Measurements from ENCODE around the gene FAM9A.

Gene FAM9A

DNA sequence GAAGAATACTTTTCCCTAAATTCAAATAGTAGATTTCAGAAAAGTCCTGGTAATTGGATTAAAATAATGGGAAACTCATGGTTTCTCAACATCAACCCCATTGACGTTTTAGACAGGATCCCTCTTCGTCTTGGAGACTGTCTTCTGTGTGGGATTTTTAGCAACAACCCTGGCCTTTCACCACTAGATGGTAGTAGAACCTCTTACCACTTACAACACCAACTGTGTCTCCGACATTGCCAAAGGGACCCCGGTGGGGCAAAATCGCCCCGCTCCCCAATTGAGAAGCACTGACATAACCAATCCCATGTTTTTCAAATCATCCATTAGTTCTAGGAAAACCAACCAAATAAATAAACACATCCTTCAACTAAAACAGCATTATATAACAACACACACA is 52.3 kb downstream of the FAM9A start:
- no peak overlapping the region for H3K14ac ChIP-seq (ENCODE audit: low read length in 2 of 2)
- H3K27ac ChIP-seq (ENCODE audit: low read length, poor library complexity, severe bottlenecking) = no peak overlapping the region
- no peaks in the 10 kb centered on the region for H3K36me3 ChIP-seq (ENCODE audit: control insufficient read depth in 1 of 2, insufficient read depth in 2 of 2, low read depth in 1 of 2, low read length in 2 of 2)
- no peak overlapping the region for H2BK120ac ChIP-seq (ENCODE audit: low read depth, low read length)
- H3K4ac ChIP-seq (ENCODE audit: low read depth in 1 of 2, low read length in 2 of 2) = no peak overlapping the region
- no peak overlapping the region for H4K91ac ChIP-seq (ENCODE audit: low read length)
- H3K4me2 ChIP-seq (ENCODE audit: low read length, poor library complexity, severe bottlenecking) = no peak overlapping the region
- WGBS = 24% methylated on average over 6 of the region's 6 CpGs
- no peak overlapping the region for H2BK15ac ChIP-seq (ENCODE audit: low read depth, poor library complexity, severe bottlenecking)
- H3K9me3 ChIP-seq (ENCODE audit: control insufficient read depth, low read length) = no peaks in the 10 kb centered on the region
- no peak overlapping the region for H2BK12ac ChIP-seq (ENCODE audit: low read length in 2 of 2)
- H3K79me1 ChIP-seq (replicated peaks; ENCODE audit: low read length, poor library complexity, severe bottlenecking) = no peaks in the 10 kb centered on the region
- no peak overlapping the region for H2BK5ac ChIP-seq (ENCODE audit: low read depth, low read length, poor library complexity, severe bottlenecking)
- peaks cover 0 to 13% of the 10 kb centered on the region in 2 experiments for H3K27me3 ChIP-seq (ENCODE audit: control insufficient read depth in 1 of 2, insufficient read depth in 1 of 2, low read length in 2 of 2)
- DNase-seq = peak; percentile 46
- H2AFZ ChIP-seq (ENCODE audit: low read depth, low read length) = no peak overlapping the region
- H3K18ac ChIP-seq (ENCODE audit: low read depth in 1 of 2, low read length in 2 of 2) = no peak overlapping the region
- no peak overlapping the region for H3K23ac ChIP-seq (ENCODE audit: low read length in 2 of 2)
- H4K8ac ChIP-seq (ENCODE audit: low read length) = no peak overlapping the region
- no peak overlapping the region for H2AK5ac ChIP-seq (ENCODE audit: low read length, severe bottlenecking)
- no peak overlapping the region for H3K4me3 ChIP-seq (ENCODE audit: insufficient read depth in 1 of 2, low read depth in 1 of 2, low read length in 2 of 2)
- H3K4me1 ChIP-seq (ENCODE audit: control insufficient read depth, insufficient read depth, low read depth, low read length) = no peaks in the 10 kb centered on the region
- H3K9ac ChIP-seq (ENCODE audit: low read length) = peak overlapping the region; percentile 23

GRCh38 chrX:8743126-8743732 is 58.0 kb downstream of the FAM9A start:
- H3K4ac ChIP-seq (ENCODE audit: low read depth in 1 of 2, low read length in 2 of 2) = no peak overlapping the region
- WGBS = 40% methylated on average over 1 of the region's 11 CpGs

GRCh38 chrX:8741981-8742380 is 59.2 kb downstream of the FAM9A start:
- Histone ChIP-seq H3K4me2 (ENCODE audit: low read length, poor library complexity, severe bottlenecking) (no peak overlapping the region), H2BK15ac (ENCODE audit: low read depth, poor library complexity, severe bottlenecking) (no peak overlapping the region), H2BK120ac (ENCODE audit: low read depth, low read length) (no peak overlapping the region), H3K4ac (ENCODE audit: low read depth in 1 of 2, low read length in 2 of 2) (no peak overlapping the region), H3K27me3 (ENCODE audit: control insufficient read depth in 1 of 2, insufficient read depth in 1 of 2, low read length in 2 of 2) (peaks cover 0 to 7% of the 10 kb centered on the region in 2 experiments), H3K4me3 (ENCODE audit: insufficient read depth in 1 of 2, low read depth in 1 of 2, low read length in 2 of 2) (no peak overlapping the region), H3K4me1 (ENCODE audit: control insufficient read depth, insufficient read depth, low read depth, low read length) (no peaks in the 10 kb centered on the region), H2AK5ac (ENCODE audit: low read length, severe bottlenecking) (no peak overlapping the region), H3K9ac (ENCODE audit: low read length) (no peak overlapping the region), H2BK5ac (ENCODE audit: low read depth, low read length, poor library complexity, severe bottlenecking) (no peak overlapping the region), H2BK12ac (ENCODE audit: low read length in 2 of 2) (no peak overlapping the region), H3K14ac (ENCODE audit: low read length in 2 of 2) (no peak overlapping the region), H2AFZ (ENCODE audit: low read depth, low read length) (no peak overlapping the region), H3K36me3 (ENCODE audit: control insufficient read depth in 1 of 2, insufficient read depth in 2 of 2, low read depth in 1 of 2, low read length in 2 of 2) (no peaks in the 10 kb centered on the region), H3K18ac (ENCODE audit: low read depth in 1 of 2, low read length in 2 of 2) (no peak overlapping the region), H3K27ac (ENCODE audit: low read length, poor library complexity, severe bottlenecking) (no peak overlapping the region), H3K9me3 (ENCODE audit: control insufficient read depth, low read length) (no peaks in the 10 kb centered on the region), H4K91ac (ENCODE audit: low read length) (no peak overlapping the region), H3K23ac (ENCODE audit: low read length in 2 of 2) (no peak overlapping the region), H3K79me1 (replicated peaks; ENCODE audit: low read length, poor library complexity, severe bottlenecking) (no peaks in the 10 kb centered on the region), H4K8ac (ENCODE audit: low read length) (no peak overlapping the region)
- WGBS = 92% methylated on average over 10 of the region's 10 CpGs
- DNase-seq = no peak

More at GRCh38 chrX:8743126-8743732, 58.0 kb downstream of the FAM9A start:
- peak; percentile 32 for DNase-seq
- H3K36me3 ChIP-seq (ENCODE audit: control insufficient read depth in 1 of 2, insufficient read depth in 2 of 2, low read depth in 1 of 2, low read length in 2 of 2) = no peaks in the 10 kb centered on the region
- no peak overlapping the region for H3K18ac ChIP-seq (ENCODE audit: low read depth in 1 of 2, low read length in 2 of 2)
- no peaks in the 10 kb centered on the region for H3K9me3 ChIP-seq (ENCODE audit: control insufficient read depth, low read length)
- no peak overlapping the region for H4K8ac ChIP-seq (ENCODE audit: low read length)
- H3K4me1 ChIP-seq (ENCODE audit: control insufficient read depth, insufficient read depth, low read depth, low read length) = no peaks in the 10 kb centered on the region
- H2AK5ac ChIP-seq (ENCODE audit: low read length, severe bottlenecking) = no peak overlapping the region
- no peaks in the 10 kb centered on the region for H3K79me1 ChIP-seq (replicated peaks; ENCODE audit: low read length, poor library complexity, severe bottlenecking)
- no peak overlapping the region for H3K14ac ChIP-seq (ENCODE audit: low read length in 2 of 2)
- no peak overlapping the region for H2BK15ac ChIP-seq (ENCODE audit: low read depth, poor library complexity, severe bottlenecking)
- H3K23ac ChIP-seq (ENCODE audit: low read length in 2 of 2) = no peak overlapping the region
- no peak overlapping the region for H3K4me2 ChIP-seq (ENCODE audit: low read length, poor library complexity, severe bottlenecking)
- no peak overlapping the region for H2BK5ac ChIP-seq (ENCODE audit: low read depth, low read length, poor library complexity, severe bottlenecking)
- H3K27ac ChIP-seq (ENCODE audit: low read length, poor library complexity, severe bottlenecking) = no peak overlapping the region
- no peak overlapping the region for H4K91ac ChIP-seq (ENCODE audit: low read length)
- H2AFZ ChIP-seq (ENCODE audit: low read depth, low read length) = no peak overlapping the region
- no peak overlapping the region for H3K9ac ChIP-seq (ENCODE audit: low read length)
- H3K27me3 ChIP-seq (ENCODE audit: control insufficient read depth in 1 of 2, insufficient read depth in 1 of 2, low read length in 2 of 2) = peaks cover 0 to 9% of the 10 kb centered on the region in 2 experiments
- H3K4me3 ChIP-seq (ENCODE audit: insufficient read depth in 1 of 2, low read depth in 1 of 2, low read length in 2 of 2) = no peak overlapping the region
- no peak overlapping the region for H2BK12ac ChIP-seq (ENCODE audit: low read length in 2 of 2)
- no peak overlapping the region for H2BK120ac ChIP-seq (ENCODE audit: low read depth, low read length)

All from mesenchymal stem cell (in vitro differentiated cells and primary cell).